Myocyte (in vitro differentiated cells): Measurements from ENCODE around the gene TTLL11. TPM values are rescaled to one million over a fixed set of nuclear protein-coding genes. Genes with fewer than 3 reads are reported as not detected.
"Not testable (repeated sequence)": the region's sequence is repeated elsewhere in the genome, so short reads cannot be mapped to it uniquely, and the experiment has no call there.

Source experiments
- DNase-seq: peaks from one replicate; pipeline ENCODE4 v3.0.0-alpha.2; 2012; ENCODE audit warnings: low read depth
- total RNA-seq: library from RNA; depleted of rRNA; stranded (reverse); fragments of >200 nt; gene quantifications from 2 replicates; pipeline ENCODE4 v1.2.3, GENCODE V29; 2014

Gene TTLL11
- total RNA-seq, 1 donor from 2014 or later = 13.5 TPM

GRCh38 chr9:122125509-122126330 is 32.6 kb upstream of the TTLL11 start:
- no peak for DNase-seq

DNA sequence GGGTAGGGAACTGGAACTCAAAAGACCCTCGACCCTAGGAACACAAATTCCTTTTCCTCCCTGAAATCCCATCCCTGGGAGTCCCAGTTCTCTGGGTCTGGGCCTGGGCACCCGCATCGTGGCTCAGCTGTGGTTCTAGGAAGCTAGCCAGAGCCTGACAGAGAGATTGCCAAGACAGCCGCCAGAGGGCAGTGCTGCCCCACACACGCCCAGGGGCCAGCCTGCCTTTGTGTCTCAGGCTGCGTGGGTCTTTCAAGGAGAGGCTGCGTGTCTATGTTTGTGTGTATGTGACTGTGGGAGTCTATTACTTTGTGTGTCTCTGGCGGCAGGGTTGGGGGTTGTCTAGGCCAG is 32.0 kb upstream of the TTLL11 start:
- DNase-seq = peak; percentile 87

GRCh38 chr9:122124528-122124927 is 31.4 kb upstream of the TTLL11 start:
- DNase-seq = no peak

- DNase-seq = no peak
Measured at GRCh38 chr9:122124048-122124447, 30.9 kb upstream of the TTLL11 start.

DNA sequence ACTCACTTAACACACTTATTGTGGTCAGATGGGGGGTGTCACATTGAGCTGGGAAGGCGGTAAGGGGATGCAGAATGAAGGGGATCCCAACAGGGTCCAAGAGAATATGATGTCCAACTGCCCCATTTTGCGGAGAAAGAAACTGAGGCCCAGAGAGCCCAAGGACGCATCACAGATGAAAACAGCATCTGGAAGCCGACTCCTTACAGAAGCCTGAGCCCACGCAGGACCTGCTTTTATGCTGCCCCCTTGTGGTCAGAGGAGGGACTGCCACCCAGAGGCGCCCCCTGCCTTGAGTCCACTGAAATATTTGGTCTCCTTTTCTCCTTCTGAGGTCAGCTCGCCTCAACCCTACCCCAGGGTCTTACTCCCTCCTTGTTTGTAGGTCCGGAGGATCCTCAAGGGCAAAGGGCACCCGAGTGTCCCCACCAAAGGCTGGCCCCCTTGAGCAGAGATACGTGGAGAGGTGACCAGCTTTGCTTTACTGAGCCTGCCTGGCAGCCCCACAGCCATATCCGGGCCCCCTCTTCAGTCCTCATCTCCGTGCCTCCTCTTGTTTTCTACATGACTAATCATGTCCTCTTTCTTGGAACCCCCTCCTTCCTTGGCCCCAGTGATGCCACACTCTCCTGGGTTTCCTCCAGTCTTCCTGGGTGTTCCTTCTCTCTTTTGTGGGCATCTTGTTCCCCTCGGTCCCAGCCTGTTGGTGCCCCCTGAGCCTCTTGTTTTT is 30.0 kb upstream of the TTLL11 start:
- peak; percentile 80 for DNase-seq

DNA sequence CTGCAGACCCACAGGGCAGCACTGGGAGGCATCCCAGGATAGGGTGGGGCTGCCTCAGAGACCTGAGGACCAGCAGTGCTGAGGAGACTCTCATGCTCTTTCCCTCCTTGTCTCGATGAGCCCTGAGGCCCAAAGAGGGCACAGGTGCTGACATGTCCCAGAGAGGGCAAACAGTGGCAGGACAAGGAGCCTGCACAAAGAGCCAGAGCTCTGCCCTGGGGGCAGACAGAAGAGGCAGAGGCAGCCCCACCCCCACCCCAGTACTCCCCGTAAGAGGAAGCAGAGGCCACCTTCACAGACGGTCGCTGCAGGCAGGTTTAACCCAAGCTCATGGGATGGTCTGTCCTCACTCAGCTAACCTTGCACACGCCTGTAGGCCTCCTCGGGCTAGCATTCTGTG is 29.4 kb upstream of the TTLL11 start:
- DNase-seq = no peak

GRCh38 chr9:122121931-122122330 is 28.8 kb upstream of the TTLL11 start:
- no peak for DNase-seq

GRCh38 chr9:122121391-122121790 is 28.3 kb upstream of the TTLL11 start:
- DNase-seq = peak; percentile 75

GRCh38 chr9:122120316-122121071 is 27.4 kb upstream of the TTLL11 start:
- DNase-seq = no peak

DNA sequence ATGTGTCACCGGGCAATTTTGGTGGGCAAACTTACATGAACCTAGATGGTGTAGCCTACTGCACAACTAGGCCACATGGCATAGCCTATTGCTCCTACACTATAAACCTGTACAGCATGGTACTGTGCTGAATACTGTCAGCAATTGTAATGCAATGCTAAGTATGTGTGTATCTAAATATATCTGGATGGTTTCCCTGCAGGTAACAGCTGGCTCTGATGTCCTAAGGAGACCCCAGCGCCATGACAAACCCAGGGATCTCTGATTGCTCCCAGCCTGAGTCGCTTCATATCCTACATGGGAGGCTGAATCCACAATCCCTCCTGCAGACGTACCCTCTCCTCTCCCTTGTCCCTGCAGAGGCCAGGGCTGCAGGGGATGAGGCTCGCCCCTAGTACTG is 26.6 kb upstream of the TTLL11 start:
- peak; percentile 71 for DNase-seq

GRCh38 chr9:122119166-122119521 is 26.0 kb upstream of the TTLL11 start:
- DNase-seq = no peak

DNA sequence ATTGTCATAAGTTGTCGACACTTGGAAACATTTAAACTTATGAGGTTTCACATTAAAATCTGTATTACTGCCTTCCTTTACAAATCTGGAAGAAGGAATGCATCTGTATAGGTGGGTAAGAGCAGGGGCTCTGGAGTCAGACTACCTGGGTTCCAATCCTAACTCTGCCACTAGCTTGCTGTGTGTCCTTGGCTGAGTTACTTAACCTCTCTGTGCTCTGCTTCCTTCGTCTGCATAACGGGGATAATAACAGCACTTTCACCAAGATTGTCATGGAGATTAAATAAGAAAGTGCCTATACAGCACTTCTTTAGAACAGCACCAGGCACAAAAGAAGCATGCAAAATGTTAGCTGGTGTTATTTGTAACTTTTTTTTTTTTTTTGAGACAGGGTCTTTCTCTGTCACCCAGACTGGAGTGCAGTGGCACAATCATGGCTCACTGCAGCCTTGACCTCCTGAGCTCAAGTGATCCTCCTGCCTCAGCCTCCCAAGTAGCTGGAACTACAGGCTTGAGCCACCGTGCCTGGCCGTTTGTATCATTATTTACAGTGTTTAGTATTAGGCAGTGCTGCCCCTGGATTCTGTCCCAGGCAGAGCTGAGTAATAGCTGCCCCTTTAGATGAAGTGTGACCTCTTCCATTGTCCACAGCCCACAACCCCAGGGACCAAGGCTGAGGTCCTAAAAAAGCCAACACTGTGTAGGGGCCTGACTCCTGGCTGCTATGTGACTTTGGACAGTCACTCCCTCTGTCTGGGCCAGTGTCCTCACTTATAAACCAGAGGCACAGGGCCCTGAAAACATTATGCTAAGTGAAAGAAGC is 25.4 kb upstream of the TTLL11 start:
- DNase-seq = peak; percentile 65

DNA sequence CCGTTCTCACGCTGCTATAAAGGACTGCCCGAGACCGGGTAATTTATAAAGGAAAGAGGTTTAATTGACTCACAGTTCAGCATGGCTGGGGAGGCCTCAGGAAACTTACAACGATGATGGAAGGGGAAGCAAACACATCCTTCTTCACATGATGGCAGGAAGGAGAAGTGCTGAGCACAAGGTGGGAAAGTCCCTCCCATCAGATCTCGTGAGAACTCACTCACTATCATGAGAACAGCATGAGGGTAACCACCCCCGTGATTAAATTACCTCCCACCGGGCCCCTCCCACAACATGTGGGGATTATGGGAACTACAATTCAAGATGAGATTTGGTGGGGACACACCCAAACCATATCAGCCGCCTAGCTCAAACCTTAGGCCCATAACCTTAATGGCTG is 24.1 kb upstream of the TTLL11 start:
- not testable (repeated sequence) for DNase-seq

DNA sequence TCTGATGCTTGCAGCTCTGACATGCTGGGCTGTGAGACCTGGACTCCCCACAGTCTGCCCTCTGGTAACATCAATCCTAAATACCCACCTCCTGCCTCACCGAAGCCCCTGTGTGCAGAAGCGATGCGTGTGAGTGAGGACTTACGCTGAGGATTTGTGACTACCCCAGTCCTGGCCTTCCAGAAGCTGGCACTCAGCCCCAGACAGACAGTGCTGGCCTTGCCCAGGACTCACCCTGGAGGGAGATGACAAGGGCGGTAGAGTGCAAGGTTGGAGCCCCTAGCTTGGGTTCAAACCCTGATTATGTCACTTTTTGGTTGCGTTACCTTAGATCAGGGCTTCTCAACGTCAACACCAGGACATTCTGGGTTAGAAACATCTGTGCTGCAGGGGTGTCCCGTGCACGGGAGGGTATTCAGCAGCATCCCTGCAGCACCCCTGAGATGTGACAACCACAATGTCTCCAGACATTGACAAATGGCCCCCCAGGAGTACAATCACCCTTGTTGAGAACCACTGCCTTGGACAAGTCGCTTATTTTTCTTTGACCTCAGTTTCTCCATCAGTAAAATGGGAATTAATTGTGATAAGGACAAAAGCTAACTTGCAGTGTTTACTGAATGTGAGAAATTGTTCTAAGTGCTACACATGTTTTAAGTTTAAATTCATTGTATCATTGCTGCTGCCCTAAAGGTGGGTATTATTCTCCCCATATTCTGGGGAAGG is 23.5 kb upstream of the TTLL11 start:
- DNase-seq = no peak

- DNase-seq = no peak
Measured at GRCh38 chr9:122116040-122116439, 22.9 kb upstream of the TTLL11 start.

GRCh38 chr9:122115176-122116035 is 22.3 kb upstream of the TTLL11 start:
- DNase-seq = peak; percentile 56

GRCh38 chr9:122113574-122113973 is 20.5 kb upstream of the TTLL11 start:
- DNase-seq = no peak

DNA sequence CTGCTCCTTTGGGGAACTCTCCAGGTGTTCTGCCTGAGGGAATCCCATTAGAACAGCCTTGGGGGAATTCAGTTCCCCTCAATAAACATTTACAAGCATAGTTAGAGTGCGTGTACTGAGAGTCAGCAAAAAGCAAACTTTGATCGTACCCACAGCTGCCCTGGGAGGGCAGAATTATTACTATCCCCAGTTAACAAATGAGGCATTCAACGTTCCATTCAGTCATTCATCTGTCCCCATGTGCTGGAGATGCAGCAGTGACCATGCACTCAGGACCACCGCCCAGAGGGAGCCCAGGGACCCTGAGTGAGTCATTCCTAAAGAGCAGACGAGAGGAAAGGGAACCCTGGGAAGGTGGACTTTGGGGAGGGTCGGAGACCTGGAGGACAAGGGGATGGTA is 19.1 kb upstream of the TTLL11 start:
- DNase-seq = no peak

- DNase-seq = no peak
Measured at GRCh38 chr9:122111413-122112085, 18.4 kb upstream of the TTLL11 start.
